ENCODE measurements around the gene GPR62.

- TF ChIP-seq CTCF (conservative IDR thresholded peaks at IDR 0.05; ENCODE audit: low read depth in 2 of 2) (no peak), EZH2phosphoT487 (IDR thresholded peaks at IDR 0.05; ENCODE audit: unreplicated experiment) (no peak), POLR2AphosphoS5 (IDR thresholded peaks at IDR 0.05; ENCODE audit: low read depth) (no peak), EZH2 (IDR thresholded peaks at IDR 0.05; ENCODE audit: low read depth, unreplicated experiment) (no peak), NANOG (IDR thresholded peaks at IDR 0.05; ENCODE audit: borderline replicate concordance) (no peak), REST (IDR thresholded peaks at IDR 0.05; ENCODE audit: unreplicated experiment) (no peak), CREB1 (CRISPR knock-in tag; IDR thresholded peaks at IDR 0.05; ENCODE audit: low read depth) (no peak), JUNB (IDR thresholded peaks at IDR 0.05; ENCODE audit: unreplicated experiment) (no peak)
Observed at GRCh38 chr3:51944451-51945021, 10.6 kb upstream of the GPR62 start.
